NB4 (cell line): ENCODE measurements around the gene FCMR.

Experiments
- DNase-seq: peaks from one replicate; pipeline ENCODE4 v3.0.0; 2010; ENCODE audit warnings: low read depth
- H3K4me3 ChIP-seq: one replicate; pipeline ENCODE4 v1.5.1; 2011; ENCODE audit warnings: mild to moderate bottlenecking, low read depth, low read length, moderate library complexity
- MAX ChIP-seq: IDR thresholded peaks from 2 replicates; pipeline ENCODE4 v1.6.1; 2011; ENCODE audit warnings: low read depth, low read length
- MYC ChIP-seq: IDR thresholded peaks from 2 replicates; pipeline ENCODE4 v1.6.1; 2011; ENCODE audit warnings: low read depth, low read length
- POLR2A ChIP-seq: IDR thresholded peaks from 2 replicates; pipeline ENCODE4 v1.6.1; 2011; ENCODE audit warnings: mild to moderate bottlenecking; ENCODE audit not compliant: insufficient read length; ENCODE audit errors: extremely low read depth
- TF ChIP-seq, protein P1 (sequence below): IDR thresholded peaks from one replicate; pipeline ENCODE4 v1.5.1; 2012; ENCODE audit warnings: low read depth, low read length

The FCMR gene

GRCh38 chr1:206940588-206940936 is 18.8 kb upstream of the FCMR start:
- no peak for TF ChIP-seq POLR2A
- no peak for TF ChIP-seq MAX
- no peak for TF ChIP-seq MYC
- TF ChIP-seq, protein P1, sequence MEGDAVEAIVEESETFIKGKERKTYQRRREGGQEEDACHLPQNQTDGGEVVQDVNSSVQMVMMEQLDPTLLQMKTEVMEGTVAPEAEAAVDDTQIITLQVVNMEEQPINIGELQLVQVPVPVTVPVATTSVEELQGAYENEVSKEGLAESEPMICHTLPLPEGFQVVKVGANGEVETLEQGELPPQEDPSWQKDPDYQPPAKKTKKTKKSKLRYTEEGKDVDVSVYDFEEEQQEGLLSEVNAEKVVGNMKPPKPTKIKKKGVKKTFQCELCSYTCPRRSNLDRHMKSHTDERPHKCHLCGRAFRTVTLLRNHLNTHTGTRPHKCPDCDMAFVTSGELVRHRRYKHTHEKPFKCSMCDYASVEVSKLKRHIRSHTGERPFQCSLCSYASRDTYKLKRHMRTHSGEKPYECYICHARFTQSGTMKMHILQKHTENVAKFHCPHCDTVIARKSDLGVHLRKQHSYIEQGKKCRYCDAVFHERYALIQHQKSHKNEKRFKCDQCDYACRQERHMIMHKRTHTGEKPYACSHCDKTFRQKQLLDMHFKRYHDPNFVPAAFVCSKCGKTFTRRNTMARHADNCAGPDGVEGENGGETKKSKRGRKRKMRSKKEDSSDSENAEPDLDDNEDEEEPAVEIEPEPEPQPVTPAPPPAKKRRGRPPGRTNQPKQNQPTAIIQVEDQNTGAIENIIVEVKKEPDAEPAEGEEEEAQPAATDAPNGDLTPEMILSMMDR: no peak
- H3K4me3 ChIP-seq: no peak overlapping the region
- DNase-seq: no peak

GRCh38 chr1:206939841-206940587 is 18.3 kb upstream of the FCMR start:
- TF ChIP-seq POLR2A: no peak
- TF ChIP-seq, protein P1: no peak
- no peak for TF ChIP-seq MYC
- no peak for TF ChIP-seq MAX
- no peak for DNase-seq
- H3K4me3 ChIP-seq: no peak overlapping the region

- no peak for DNase-seq
- no peak overlapping the region for H3K4me3 ChIP-seq
- TF ChIP-seq, protein P1: no peak
- no peak for TF ChIP-seq MYC
- TF ChIP-seq POLR2A: no peak
- no peak for TF ChIP-seq MAX
Measured at GRCh38 chr1:206939131-206939530, 17.4 kb upstream of the FCMR start.

GRCh38 chr1:206937425-206937824 is 15.7 kb upstream of the FCMR start:
- H3K4me3 ChIP-seq: no peak overlapping the region
- no peak for DNase-seq
- TF ChIP-seq MYC: no peak
- no peak for TF ChIP-seq POLR2A
- TF ChIP-seq, protein P1: no peak
- TF ChIP-seq MAX: no peak

DNA sequence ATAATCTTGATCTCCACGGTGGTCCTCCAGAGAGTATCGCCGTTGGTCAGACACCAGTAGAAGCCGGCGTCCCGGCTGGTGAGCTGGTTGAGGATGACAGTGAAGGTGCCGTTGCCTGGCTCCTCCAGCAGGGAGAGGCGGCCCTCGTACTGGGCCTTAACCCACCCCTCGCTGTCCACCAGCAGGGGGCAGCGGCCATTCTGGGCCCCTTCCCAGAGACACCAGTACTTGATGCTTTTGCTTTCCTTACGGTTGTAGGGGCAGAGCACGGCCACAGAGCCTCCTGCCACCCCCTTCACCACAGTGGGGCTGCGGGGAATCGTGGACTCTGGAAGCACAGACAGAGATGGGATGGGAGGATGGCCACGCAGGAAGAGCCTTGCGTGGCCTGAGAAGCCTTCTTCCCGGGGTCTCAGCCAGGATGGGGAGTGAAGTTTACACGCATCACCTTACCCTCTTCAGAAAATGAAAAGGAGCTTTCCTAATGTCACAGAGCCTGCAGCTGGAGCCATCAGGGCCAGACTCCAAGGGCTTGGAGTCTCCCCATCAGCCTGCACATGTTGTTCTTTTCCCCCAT is 13.8 kb upstream of the FCMR start:
- H3K4me3 ChIP-seq: no peak overlapping the region
- no peak for TF ChIP-seq MAX
- no peak for TF ChIP-seq MYC
- TF ChIP-seq, protein P1: peak; percentile 73
- DNase-seq: peak; percentile 71
